Stimulated activated CD4-positive, alpha-beta T cell treated with anti-CD3 and anti-CD28 coated beads, Interleukin-12 subunit alpha, Interleukin-12 subunit beta, amount 100 ng/mL, for 4 hours (primary cell): ENCODE data around the gene NDUFA11.
"Not testable (repeated sequence)": the region's sequence is repeated elsewhere in the genome, so short reads cannot be mapped to it uniquely, and the experiment has no call there.

Experiments
- DNase-seq: peaks from one replicate; pipeline ENCODE4 v3.0.0-alpha.2; 2020

The NDUFA11 gene

GRCh38 chr19:5851302-5851701, 52.3 kb downstream of the NDUFA11 start, which contains the start of gene FUT3:
Gene FUT3, minus strand, starts transcription at chr19:5851449.
- no peak for DNase-seq

- DNase-seq, result no peak
Measured at GRCh38 chr19:5850743-5851293, 52.8 kb downstream of the NDUFA11 start.

- DNase-seq, result no peak
Measured at GRCh38 chr19:5850189-5850588, 53.4 kb downstream of the NDUFA11 start.

- not testable (repeated sequence) for DNase-seq
Measured at GRCh38 chr19:5848621-5849020, 55.0 kb downstream of the NDUFA11 start.

- DNase-seq, result not testable (repeated sequence)
Measured at GRCh38 chr19:5847846-5848245, 55.7 kb downstream of the NDUFA11 start.
